ENCODE results near the gene SMIM3. TPM values are rescaled to one million over a fixed set of nuclear protein-coding genes. Genes with fewer than 3 reads are reported as not detected.

The SMIM3 gene
- total RNA-seq, 2 experiments from 2014 or later: 32.9 to 37.4 TPM

GRCh38 chr5:150766251-150766650, 12.3 kb upstream of the SMIM3 start:
- Mint-ChIP-seq H3K9me3 (no peaks in the 10 kb centered on the region), H3K27me3 (ENCODE audit: low read depth) (no peaks in the 10 kb centered on the region), H3K36me3 (ENCODE audit: low read depth) (no peaks in the 10 kb centered on the region), H3K27ac (no peak overlapping the region), H3K4me3 (no peak overlapping the region), H3K4me1 (ENCODE audit: low read depth) (no peaks in the 10 kb centered on the region)
- CTCF ChIA-PET: interaction anchor here (1.2 to 1.5 kb wide), 3 partner anchors 12 to 221 kb away, joined by 3 to 7 read pairs (median 3); partner anchors contain the start of gene SMIM3
- DNase-seq: no peak
- intact Hi-C loops (cut with micrococcal nuclease): no loop called here

GRCh38 chr5:150771034-150771795, 7.3 kb upstream of the SMIM3 start:
- Mint-ChIP-seq H3K27ac (no peak overlapping the region), H3K4me1 (ENCODE audit: low read depth) (no peaks in the 10 kb centered on the region), H3K27me3 (ENCODE audit: low read depth) (no peaks in the 10 kb centered on the region), H3K9me3 (no peaks in the 10 kb centered on the region), H3K36me3 (ENCODE audit: low read depth) (no peaks in the 10 kb centered on the region), H3K4me3 (no peak overlapping the region)
- CTCF ChIA-PET: no interaction called here
- no peak for DNase-seq
- intact Hi-C loops (cut with micrococcal nuclease): no loop called here

GRCh38 chr5:150774145-150774544, 4.4 kb upstream of the SMIM3 start:
- no peak overlapping the region for H3K27ac Mint-ChIP-seq
- no peak overlapping the region for H3K4me3 Mint-ChIP-seq
- peaks cover 2% of the 10 kb centered on the region for H3K36me3 Mint-ChIP-seq (ENCODE audit: low read depth)
- no peak for DNase-seq
- peaks cover 9% of the 10 kb centered on the region for H3K4me1 Mint-ChIP-seq (ENCODE audit: low read depth)
- H3K27me3 Mint-ChIP-seq (ENCODE audit: low read depth): no peaks in the 10 kb centered on the region
- CTCF ChIA-PET: no interaction called here
- intact Hi-C loops (cut with micrococcal nuclease): no loop called here
- H3K9me3 Mint-ChIP-seq: no peaks in the 10 kb centered on the region

GRCh38 chr5:150777685-150778084, 872 bp upstream of the SMIM3 start:
- H3K27ac Mint-ChIP-seq: peak overlapping the region; percentile 64
- H3K9me3 Mint-ChIP-seq: no peaks in the 10 kb centered on the region
- no peaks in the 10 kb centered on the region for H3K27me3 Mint-ChIP-seq (ENCODE audit: low read depth)
- intact Hi-C loops (cut with micrococcal nuclease): no loop called here
- no peak for DNase-seq
- peak overlapping the region; percentile 99 for H3K4me3 Mint-ChIP-seq
- peaks cover 39% of the 10 kb centered on the region for H3K4me1 Mint-ChIP-seq (ENCODE audit: low read depth)
- CTCF ChIA-PET: interaction anchor here (1.6 to 5.8 kb wide), 11 partner anchors 9 to 217 kb away, joined by 7 to 63 read pairs (median 12); partner anchors contain the start of genes IRGM and RBM22
- peaks cover 19% of the 10 kb centered on the region for H3K36me3 Mint-ChIP-seq (ENCODE audit: low read depth)

GRCh38 chr5:150778088-150778516, 455 bp upstream of the SMIM3 start:
- H3K27me3 Mint-ChIP-seq (ENCODE audit: low read depth): no peaks in the 10 kb centered on the region
- peak overlapping the region; percentile 64 for H3K27ac Mint-ChIP-seq
- peaks cover 43% of the 10 kb centered on the region for H3K4me1 Mint-ChIP-seq (ENCODE audit: low read depth)
- intact Hi-C loops (cut with micrococcal nuclease): no loop called here
- CTCF ChIA-PET: interaction anchor here (1.0 to 5.8 kb wide), 18 partner anchors 9 to 217 kb away, joined by 3 to 63 read pairs (median 9); partner anchors contain the start of genes DCTN4, IRGM and RBM22
- no peak for DNase-seq
- H3K9me3 Mint-ChIP-seq: no peaks in the 10 kb centered on the region
- H3K36me3 Mint-ChIP-seq (ENCODE audit: low read depth): peaks cover 22% of the 10 kb centered on the region
- peak overlapping the region; percentile 99 for H3K4me3 Mint-ChIP-seq

- Mint-ChIP-seq H3K4me1 (ENCODE audit: low read depth) (peaks cover 54% of the 10 kb centered on the region), H3K36me3 (ENCODE audit: low read depth) (peaks cover 25% of the 10 kb centered on the region), H3K27me3 (ENCODE audit: low read depth) (no peaks in the 10 kb centered on the region), H3K4me3 (peak overlapping the region; percentile 99), H3K27ac (peak overlapping the region; percentile 97), H3K9me3 (no peaks in the 10 kb centered on the region)
- CTCF ChIA-PET: interaction anchor here (0.7 to 5.8 kb wide), 28 partner anchors 10 to 218 kb away, joined by 3 to 63 read pairs (median 6); partner anchors contain the start of genes DCTN4, IRGM and RBM22
- no peak for DNase-seq
- intact Hi-C loops (cut with micrococcal nuclease): loop anchor here (1.0 to 10.0 kb wide), 13 partner anchors 11 to 1975 kb away; partner anchors contain the start of genes CD74, G3BP1, GM2A and TNIP1
Measured at GRCh38 chr5:150779397-150780186, 1.0 kb downstream of the SMIM3 start.

GRCh38 chr5:150780187-150780692, 1.7 kb downstream of the SMIM3 start:
- Mint-ChIP-seq H3K4me1 (ENCODE audit: low read depth) (peaks cover 58% of the 10 kb centered on the region), H3K27me3 (ENCODE audit: low read depth) (no peaks in the 10 kb centered on the region), H3K9me3 (no peaks in the 10 kb centered on the region), H3K36me3 (ENCODE audit: low read depth) (peaks cover 27% of the 10 kb centered on the region), H3K4me3 (peak overlapping the region; percentile 99), H3K27ac (peak overlapping the region; percentile 97)
- intact Hi-C loops (cut with micrococcal nuclease): loop anchor here (1.0 to 10.0 kb wide), 7 partner anchors 10 to 1975 kb away; partner anchors contain the start of genes CD74, G3BP1, GM2A and TNIP1
- DNase-seq: peak; percentile 70
- CTCF ChIA-PET: interaction anchor here (1.1 to 5.8 kb wide), 14 partner anchors 9 to 219 kb away, joined by 3 to 63 read pairs (median 10); partner anchors contain the start of genes DCTN4, IRGM and RBM22

- peak overlapping the region; percentile 99 for H3K4me3 Mint-ChIP-seq
- DNase-seq: no peak
- peaks cover under 1% of the 10 kb centered on the region for H3K9me3 Mint-ChIP-seq
- peaks cover 32% of the 10 kb centered on the region for H3K36me3 Mint-ChIP-seq (ENCODE audit: low read depth)
- CTCF ChIA-PET: interaction anchor here (0.8 to 5.8 kb wide), 8 partner anchors 9 to 79 kb away, joined by 3 to 63 read pairs (median 7); partner anchors contain the start of genes DCTN4 and RBM22
- intact Hi-C loops (cut with micrococcal nuclease): loop anchor here (1.0 to 10.0 kb wide), 7 partner anchors 9 to 1976 kb away; partner anchors contain the start of genes CD74, G3BP1, GM2A and TNIP1
- no peaks in the 10 kb centered on the region for H3K27me3 Mint-ChIP-seq (ENCODE audit: low read depth)
- peak overlapping the region; percentile 97 for H3K27ac Mint-ChIP-seq
- H3K4me1 Mint-ChIP-seq (ENCODE audit: low read depth): peaks cover 64% of the 10 kb centered on the region
Measured at GRCh38 chr5:150780816-150781221, 2.3 kb downstream of the SMIM3 start.

- H3K4me3 Mint-ChIP-seq: peak overlapping the region; percentile 5
- H3K27me3 Mint-ChIP-seq (ENCODE audit: low read depth): no peaks in the 10 kb centered on the region
- peaks cover 5% of the 10 kb centered on the region for H3K9me3 Mint-ChIP-seq
- H3K27ac Mint-ChIP-seq: peak overlapping the region; percentile 97
- DNase-seq: no peak
- intact Hi-C loops (cut with micrococcal nuclease): loop anchor here (2.0 to 10.0 kb wide), 7 partner anchors 299 to 1977 kb away; partner anchors contain the start of genes CD74, G3BP1, GM2A and TNIP1
- peaks cover 73% of the 10 kb centered on the region for H3K4me1 Mint-ChIP-seq (ENCODE audit: low read depth)
- peaks cover 36% of the 10 kb centered on the region for H3K36me3 Mint-ChIP-seq (ENCODE audit: low read depth)
- CTCF ChIA-PET: interaction anchor here (0.8 to 5.8 kb wide), 8 partner anchors 8 to 360 kb away, joined by 3 to 63 read pairs (median 6); partner anchors contain the start of genes IRGM and RBM22
Measured at GRCh38 chr5:150781706-150782614, 3.4 kb downstream of the SMIM3 start.

GRCh38 chr5:150782850-150783249, 4.3 kb downstream of the SMIM3 start:
- intact Hi-C loops (cut with micrococcal nuclease): loop anchor here (1.0 to 10.0 kb wide), 11 partner anchors 14 to 1978 kb away; partner anchors contain the start of genes CD74, G3BP1, GM2A and RBM22
- CTCF ChIA-PET: interaction anchor here (0.8 to 5.1 kb wide), 8 partner anchors 25 to 359 kb away, joined by 3 to 63 read pairs (median 5); partner anchors contain the start of genes DCTN4, IRGM and RBM22
- DNase-seq: no peak
- Mint-ChIP-seq H3K4me3 (peak overlapping the region; percentile 73), H3K27me3 (ENCODE audit: low read depth) (no peaks in the 10 kb centered on the region), H3K36me3 (ENCODE audit: low read depth) (peaks cover 36% of the 10 kb centered on the region), H3K4me1 (ENCODE audit: low read depth) (peaks cover 77% of the 10 kb centered on the region), H3K27ac (peak overlapping the region; percentile 97), H3K9me3 (peaks cover 5% of the 10 kb centered on the region)

Data from activated naive CD4-positive, alpha-beta T cell treated with anti-CD3 and anti-CD28 coated beads for 36 hours (primary cell).